Measurements from ENCODE around the gene WASHC2A.
"Not testable (repeated sequence)": the region's sequence is repeated elsewhere in the genome, so short reads cannot be mapped to it uniquely, and the experiment has no call there.

WASHC2A gene

GRCh38 chr10:50145575-50145974, 77.8 kb downstream of the WASHC2A start:
- not testable (repeated sequence) for DNase-seq (ENCODE audit: low spot score)

- no peak for DNase-seq (ENCODE audit: low spot score)
Measured at GRCh38 chr10:50152792-50153272, 85.1 kb downstream of the WASHC2A start.

- not testable (repeated sequence) for DNase-seq (ENCODE audit: low spot score)
Measured at GRCh38 chr10:50157868-50158267, 90.1 kb downstream of the WASHC2A start.

- not testable (repeated sequence) for DNase-seq (ENCODE audit: low spot score)
Measured at GRCh38 chr10:50159856-50160255, 92.1 kb downstream of the WASHC2A start.

- DNase-seq (ENCODE audit: low spot score) = not testable (repeated sequence)
Measured at GRCh38 chr10:50165038-50165437, 97.3 kb downstream of the WASHC2A start.

GRCh38 chr10:50167833-50168232, 100.1 kb downstream of the WASHC2A start:
- not testable (repeated sequence) for DNase-seq (ENCODE audit: low spot score)

GRCh38 chr10:50169506-50169905, 101.8 kb downstream of the WASHC2A start:
- peak; percentile 4 for DNase-seq (ENCODE audit: low spot score)

GRCh38 chr10:50174788-50175525, 107.2 kb downstream of the WASHC2A start:
- not testable (repeated sequence) for DNase-seq (ENCODE audit: low spot score)

Data from kidney capillary endothelial cell (primary cell).